ENCODE measurements around the gene OSGEP. TPM values are rescaled to one million over a fixed set of nuclear protein-coding genes. Genes with fewer than 3 reads are reported as not detected.

Gene OSGEP
- polyA plus RNA-seq, 3 donors from 2014 or later: 40.2 to 49.4 (median 45.5) TPM

DNA sequence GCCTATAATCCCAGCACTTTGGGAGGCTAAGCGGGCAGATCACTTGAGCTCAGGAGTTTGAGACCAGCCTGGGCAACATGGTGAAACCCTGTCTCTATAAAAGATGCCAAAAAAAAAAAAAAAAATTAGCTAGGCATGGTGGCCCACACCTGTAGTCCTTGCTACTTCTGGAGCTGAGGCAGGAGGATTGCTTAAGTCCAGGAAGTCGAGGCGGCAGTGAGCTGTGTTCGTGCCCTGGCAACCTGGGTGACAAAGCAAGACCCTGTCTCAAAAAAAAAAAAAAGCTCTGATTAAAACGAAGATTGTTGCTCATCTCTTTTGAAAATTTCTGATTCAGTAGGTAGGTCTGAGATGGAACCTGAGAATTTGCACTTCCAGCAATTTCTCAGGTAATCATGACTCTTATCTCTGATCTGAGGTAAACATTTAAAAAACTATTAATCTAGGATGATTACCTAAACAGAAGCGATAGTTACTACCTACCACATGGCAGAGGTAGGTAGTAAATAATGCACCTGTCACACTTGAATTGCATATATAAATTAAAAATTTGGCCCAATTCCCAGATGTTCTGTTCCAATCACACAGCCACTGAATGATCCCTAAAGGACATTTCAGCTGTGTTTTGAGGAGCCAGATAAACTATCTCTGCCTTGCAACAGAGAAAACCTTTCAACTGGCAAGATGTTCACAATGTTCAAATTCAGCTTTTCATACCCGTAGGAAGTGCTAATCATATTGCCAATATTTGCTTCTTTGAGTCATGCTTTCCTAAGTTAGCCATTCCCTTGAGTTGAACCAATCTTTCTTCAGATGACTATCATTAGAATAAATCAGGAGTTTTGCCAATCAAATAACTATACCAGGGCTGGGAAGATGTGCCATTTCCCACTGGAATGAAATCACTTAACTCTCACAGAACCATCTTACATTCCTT, 37.1 kb downstream of the OSGEP start:
- H3K9me3 Mint-ChIP-seq: no peaks in the 10 kb centered on the region
- peaks cover 21 to 31% of the 10 kb centered on the region in 2 donors for H3K4me1 Mint-ChIP-seq
- no peak overlapping the region for H3K27ac Mint-ChIP-seq
- peaks cover 1 to 4% (median 2%) of the 10 kb centered on the region in 3 donors for H3K27me3 Mint-ChIP-seq (ENCODE audit: low read depth in 3 of 3)
- no peak overlapping the region for H3K4me3 Mint-ChIP-seq
- H3K36me3 Mint-ChIP-seq: no peaks in the 10 kb centered on the region
- DNase-seq: no peak

DNA sequence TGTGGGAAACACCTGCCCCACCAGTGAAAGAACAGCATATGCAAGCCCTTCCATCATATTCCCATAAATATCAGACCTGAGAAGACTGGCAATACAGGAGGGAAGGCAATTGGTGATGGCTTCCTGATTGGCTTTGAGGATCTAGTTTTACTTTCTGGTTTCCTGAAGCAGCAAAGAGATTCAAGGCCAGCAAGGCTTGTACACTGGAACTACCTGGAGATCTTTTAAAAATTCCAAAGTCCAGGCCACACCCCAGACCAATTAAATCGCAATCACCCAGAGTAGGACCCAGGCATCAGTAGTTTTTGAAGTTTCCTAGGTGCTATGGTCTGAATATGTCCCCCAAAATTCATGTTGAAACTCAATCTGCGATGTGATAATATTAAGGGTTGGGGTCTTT, 38.4 kb downstream of the OSGEP start:
- no peak for DNase-seq
- no peaks in the 10 kb centered on the region for H3K36me3 Mint-ChIP-seq
- no peak overlapping the region for H3K4me3 Mint-ChIP-seq
- H3K27ac Mint-ChIP-seq: peak overlapping the region in 4 of 6 donors; percentile 5 to 22 (median 10)
- H3K4me1 Mint-ChIP-seq: peaks cover 30 to 43% of the 10 kb centered on the region in 2 donors
- H3K27me3 Mint-ChIP-seq (ENCODE audit: low read depth in 3 of 3): peaks cover 1 to 4% (median 2%) of the 10 kb centered on the region in 3 donors
- no peaks in the 10 kb centered on the region for H3K9me3 Mint-ChIP-seq

DNA sequence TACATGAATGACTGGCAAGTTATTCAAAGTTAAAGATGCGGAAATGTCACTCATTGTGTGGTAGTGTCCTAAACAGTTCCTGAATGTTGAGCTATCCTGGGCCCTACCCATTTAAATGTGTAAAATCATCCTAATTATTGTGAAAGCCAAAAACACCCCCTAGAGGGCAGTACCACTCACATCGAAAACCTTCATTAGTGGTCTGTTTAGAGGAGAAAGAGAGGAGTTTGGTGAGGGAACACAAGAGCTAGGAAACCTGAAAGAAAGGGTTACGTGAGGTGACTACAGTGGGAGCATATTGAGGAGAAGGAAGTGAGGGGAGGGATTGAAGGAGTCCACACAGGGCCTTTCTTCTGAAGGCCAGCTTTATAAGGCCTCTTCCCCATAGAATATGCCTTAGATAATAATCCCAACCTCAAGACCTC, 38.8 kb downstream of the OSGEP start:
- Mint-ChIP-seq H3K4me3 (peak overlapping the region in 2 of 5 donors; percentile 0 to 5), H3K27me3 (ENCODE audit: low read depth in 3 of 3) (peaks cover 1 to 4% (median 2%) of the 10 kb centered on the region in 3 donors), H3K36me3 (no peaks in the 10 kb centered on the region), H3K27ac (peak overlapping the region in 5 of 6 donors; percentile 7 to 78 (median 22)), H3K4me1 (peaks cover 34 to 47% of the 10 kb centered on the region in 2 donors), H3K9me3 (no peaks in the 10 kb centered on the region)
- peak; percentile 40 to 52 (median 47) for DNase-seq

DNA sequence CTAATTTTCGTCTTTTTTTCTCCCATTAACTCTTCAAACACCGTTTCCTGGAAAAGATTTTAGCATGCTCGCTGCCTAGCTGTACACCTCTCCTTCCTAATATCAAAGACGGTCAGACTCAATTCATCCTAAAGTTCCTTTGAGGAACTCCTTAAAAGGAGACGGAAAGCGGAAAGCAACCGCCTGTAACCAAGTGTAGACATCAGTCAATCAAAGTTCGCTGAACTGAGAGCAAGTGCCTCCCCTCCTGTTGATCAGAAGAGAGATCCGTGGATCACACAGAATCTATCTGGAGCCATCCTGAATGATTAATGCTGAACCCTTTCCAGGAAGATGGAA, 40.9 kb downstream of the OSGEP start:
- Mint-ChIP-seq H3K4me3 (peak overlapping the region; percentile 96 to 100 (median 99)), H3K36me3 (no peaks in the 10 kb centered on the region), H3K27ac (peak overlapping the region; percentile 94 to 100 (median 98)), H3K9me3 (no peaks in the 10 kb centered on the region), H3K4me1 (peaks cover 36 to 61% of the 10 kb centered on the region in 2 donors), H3K27me3 (ENCODE audit: low read depth in 3 of 3) (peaks cover 0 to 2% (median 1%) of the 10 kb centered on the region in 3 donors)
- peak; percentile 10 to 27 (median 21) for DNase-seq

DNA sequence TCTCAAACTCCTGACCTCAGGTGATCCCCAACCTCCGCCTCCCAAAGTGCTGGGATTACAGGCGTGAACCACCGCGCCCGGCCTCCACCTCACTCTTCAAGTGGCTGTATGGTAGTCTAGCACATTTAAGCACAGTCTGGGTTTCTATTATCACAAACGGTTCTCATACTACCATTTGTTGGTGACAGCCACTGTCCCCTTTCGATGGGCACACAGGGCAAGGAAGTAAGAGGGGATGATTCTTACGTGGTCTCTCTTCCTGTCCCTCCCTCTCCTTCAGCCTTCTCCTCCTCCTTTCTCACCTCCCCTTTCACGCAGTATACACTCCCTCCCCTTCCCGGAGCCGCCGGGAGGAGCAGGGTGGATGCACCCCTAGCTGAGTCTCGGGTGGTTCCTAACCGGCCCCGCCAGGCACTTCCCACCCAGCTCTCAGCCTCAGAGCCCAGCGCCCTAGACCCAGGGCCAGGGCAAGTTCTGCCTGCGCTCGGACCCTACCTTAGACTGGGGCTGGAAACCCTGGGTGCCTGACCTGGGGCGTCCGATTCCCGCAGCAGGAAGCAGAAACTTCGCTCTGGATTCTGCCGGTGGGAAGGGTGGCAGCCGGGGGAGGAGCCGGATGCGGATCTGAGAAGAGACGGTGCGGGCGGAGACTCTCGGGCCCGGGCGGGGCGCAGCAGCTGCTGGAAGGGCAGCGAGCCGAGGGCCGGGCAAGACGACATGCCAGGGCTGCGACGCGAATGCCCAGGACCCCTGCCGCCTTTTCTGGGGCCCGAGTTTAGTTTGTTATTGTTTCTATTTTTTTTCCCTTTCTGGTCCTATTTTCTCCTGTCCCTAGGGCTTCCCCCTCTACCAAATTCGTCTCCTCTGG, 41.5 kb downstream of the OSGEP start, which contains the start of gene TEP1:
Gene TEP1 (minus strand): TSS at position 626 of the 868 bp plus-strand sequence. CDS start 5,062 bp downstream, outside the sequence.
- Mint-ChIP-seq H3K27ac (peak within 1 kb of the TSS; percentile 94 to 100 (median 98)), H3K36me3 (peaks cover 0 to 2% (median 0%) of the 10 kb centered on the region in 3 donors)

DNA sequence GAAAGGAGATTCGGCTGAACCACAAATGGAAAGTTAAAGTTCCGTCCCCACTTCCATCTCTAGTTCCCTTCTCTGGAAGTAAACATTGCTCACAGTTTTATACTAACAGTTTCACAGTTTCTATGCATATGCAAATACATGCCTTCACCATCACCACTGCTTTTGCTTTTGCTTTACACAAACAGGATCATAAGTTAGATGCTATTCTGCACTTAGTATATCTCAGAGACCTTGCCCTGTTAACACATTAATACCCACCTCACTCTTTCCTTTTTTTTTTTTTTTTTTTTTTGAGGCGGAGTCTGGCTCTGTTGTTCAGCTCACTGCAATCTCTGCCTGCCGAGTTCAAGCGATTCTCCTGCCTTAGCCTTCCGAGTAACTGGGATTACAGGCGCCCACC, 42.2 kb downstream of the OSGEP start:
- Mint-ChIP-seq H3K27ac (peak overlapping the region; percentile 94 to 100 (median 98)), H3K4me1 (peaks cover 37 to 61% of the 10 kb centered on the region in 2 donors), H3K4me3 (peak overlapping the region; percentile 96 to 100 (median 99)), H3K27me3 (ENCODE audit: low read depth in 3 of 3) (peaks cover 0 to 2% (median 1%) of the 10 kb centered on the region in 3 donors), H3K36me3 (peaks cover 0 to 4% (median 0%) of the 10 kb centered on the region in 3 donors), H3K9me3 (no peaks in the 10 kb centered on the region)
- DNase-seq: peak; percentile 38 to 49 (median 46)

More for the DNA sequence above, 41.5 kb downstream of the OSGEP start, which contains the start of gene TEP1:
- Mint-ChIP-seq H3K27me3 (ENCODE audit: low read depth in 3 of 3) (peaks cover 0 to 2% (median 1%) of the 10 kb centered on the region in 3 donors), H3K4me1 (peaks cover 36 to 61% of the 10 kb centered on the region in 2 donors), H3K4me3 (peak within 1 kb of the TSS; percentile 96 to 100 (median 99)), H3K9me3 (no peaks in the 10 kb centered on the region)
- peak; percentile 64 to 72 (median 71) for DNase-seq

DNA sequence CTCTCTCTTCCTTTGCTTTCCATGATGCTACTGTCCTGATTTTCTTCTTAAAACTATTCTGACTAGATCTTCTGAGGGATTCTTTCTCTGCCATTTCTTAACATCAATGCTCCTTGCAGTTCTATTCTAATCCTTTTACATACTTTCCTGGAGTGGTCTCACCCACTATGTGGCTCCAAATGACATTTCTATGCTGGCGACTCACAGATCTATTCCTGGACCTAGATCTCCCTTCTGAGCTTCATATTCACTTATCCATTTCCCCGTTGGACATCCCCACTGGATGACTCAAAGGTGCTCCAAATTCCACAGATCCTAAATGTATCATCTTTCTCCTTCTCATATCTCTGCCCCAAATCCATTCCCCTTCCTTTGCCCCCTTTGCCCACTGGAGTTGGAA, 45.4 kb downstream of the OSGEP start:
- peaks cover 41 to 71% of the 10 kb centered on the region in 2 donors for H3K4me1 Mint-ChIP-seq
- H3K27ac Mint-ChIP-seq: peak overlapping the region; percentile 1 to 67 (median 27)
- no peaks in the 10 kb centered on the region for H3K9me3 Mint-ChIP-seq
- H3K36me3 Mint-ChIP-seq: peaks cover 0 to 22% (median 21%) of the 10 kb centered on the region in 3 donors
- H3K27me3 Mint-ChIP-seq (ENCODE audit: low read depth in 3 of 3): peaks cover 0 to 2% (median 1%) of the 10 kb centered on the region in 3 donors
- no peak overlapping the region for H3K4me3 Mint-ChIP-seq
- no peak for DNase-seq

DNA sequence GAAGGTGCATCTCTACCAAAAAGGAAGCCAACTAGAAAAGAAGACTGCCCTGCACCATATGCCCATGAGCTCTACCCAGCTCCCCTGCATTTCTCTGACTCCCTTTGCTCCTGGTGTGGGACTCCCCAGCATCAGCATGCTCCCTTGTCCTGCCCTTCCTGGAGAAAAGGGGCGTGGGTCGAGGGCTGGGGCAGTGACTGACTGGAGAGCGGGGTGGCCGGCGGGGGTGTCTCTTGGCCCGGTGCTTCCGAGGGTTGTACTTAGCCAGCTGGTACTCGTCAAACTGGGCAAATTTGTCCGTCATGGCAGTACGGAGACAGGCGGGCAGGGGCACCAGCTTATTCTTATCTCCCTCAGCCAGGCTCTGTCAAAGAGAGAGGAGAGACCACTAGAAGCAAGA, 51.1 kb downstream of the OSGEP start:
- Mint-ChIP-seq H3K4me3 (no peak overlapping the region), H3K9me3 (no peaks in the 10 kb centered on the region), H3K36me3 (peaks cover 15 to 56% (median 32%) of the 10 kb centered on the region in 3 donors), H3K4me1 (peaks cover 11 to 23% of the 10 kb centered on the region in 2 donors), H3K27ac (no peak overlapping the region), H3K27me3 (ENCODE audit: low read depth in 3 of 3) (peaks cover 0 to 2% (median 0%) of the 10 kb centered on the region in 3 donors)
- no peak for DNase-seq

DNA sequence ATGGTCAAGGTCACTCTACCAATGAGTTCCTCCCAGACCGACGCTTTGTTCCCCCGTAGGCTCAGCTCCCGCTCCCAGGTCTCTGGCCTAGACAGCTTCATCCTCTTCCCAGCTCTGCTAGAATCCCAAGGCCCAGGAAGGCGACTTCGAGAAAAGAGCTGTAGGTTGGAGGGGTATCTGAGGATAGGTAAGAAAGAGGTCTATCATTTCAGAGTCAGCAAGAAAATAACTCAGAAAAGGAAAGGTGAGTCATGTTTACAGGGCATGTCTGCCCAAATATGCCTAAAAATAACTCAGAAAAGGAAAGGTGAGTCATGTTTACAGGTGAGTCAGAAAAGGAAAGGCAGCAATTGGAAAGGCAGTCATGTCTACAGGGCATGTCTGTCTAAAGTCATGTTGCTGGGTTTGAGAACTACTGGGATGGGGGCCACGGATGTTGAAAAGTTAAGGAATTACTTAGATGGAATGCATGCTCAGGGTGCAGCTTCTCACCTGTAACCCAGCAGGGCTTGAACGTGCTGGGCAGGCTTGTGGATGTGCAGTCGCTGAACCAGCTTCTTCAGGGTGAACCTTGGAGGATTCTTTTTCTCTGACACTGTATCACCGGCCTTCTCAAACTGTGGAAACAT, 53.5 kb downstream of the OSGEP start:
- Mint-ChIP-seq H3K4me1 (peaks cover 7 to 14% of the 10 kb centered on the region in 2 donors), H3K4me3 (no peak overlapping the region), H3K36me3 (peaks cover 15 to 57% (median 30%) of the 10 kb centered on the region in 3 donors), H3K9me3 (no peaks in the 10 kb centered on the region), H3K27me3 (ENCODE audit: low read depth in 3 of 3) (peaks cover 0 to 2% (median 0%) of the 10 kb centered on the region in 3 donors), H3K27ac (peak overlapping the region in 3 of 6 donors; percentile 2 to 35 (median 3))
- DNase-seq: no peak

DNA sequence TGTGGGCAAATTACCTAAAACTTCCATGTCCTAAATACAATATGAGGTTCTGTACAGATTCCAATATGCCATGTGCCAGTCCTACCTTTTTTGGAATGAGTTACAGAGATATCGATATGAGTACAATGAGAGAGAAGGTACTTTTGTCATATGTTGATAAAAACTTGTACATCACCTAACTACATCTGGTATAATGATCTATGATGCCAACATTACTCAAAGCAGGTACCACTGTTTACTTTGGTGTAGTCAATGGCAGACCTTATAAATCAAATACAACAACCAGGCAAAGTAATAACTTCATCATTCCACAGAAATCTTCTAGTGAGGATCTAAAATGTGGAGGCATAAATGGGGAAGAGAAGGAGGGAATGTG, 54.0 kb downstream of the OSGEP start:
- H3K4me1 Mint-ChIP-seq: peaks cover 6 to 10% of the 10 kb centered on the region in 2 donors
- H3K27ac Mint-ChIP-seq: peak overlapping the region in 3 of 6 donors; percentile 2 to 15 (median 14)
- DNase-seq: no peak
- peaks cover 0 to 4% (median 2%) of the 10 kb centered on the region in 3 donors for H3K27me3 Mint-ChIP-seq (ENCODE audit: low read depth in 3 of 3)
- H3K9me3 Mint-ChIP-seq: no peaks in the 10 kb centered on the region
- peaks cover 15 to 62% (median 33%) of the 10 kb centered on the region in 3 donors for H3K36me3 Mint-ChIP-seq
- H3K4me3 Mint-ChIP-seq: no peak overlapping the region

DNA sequence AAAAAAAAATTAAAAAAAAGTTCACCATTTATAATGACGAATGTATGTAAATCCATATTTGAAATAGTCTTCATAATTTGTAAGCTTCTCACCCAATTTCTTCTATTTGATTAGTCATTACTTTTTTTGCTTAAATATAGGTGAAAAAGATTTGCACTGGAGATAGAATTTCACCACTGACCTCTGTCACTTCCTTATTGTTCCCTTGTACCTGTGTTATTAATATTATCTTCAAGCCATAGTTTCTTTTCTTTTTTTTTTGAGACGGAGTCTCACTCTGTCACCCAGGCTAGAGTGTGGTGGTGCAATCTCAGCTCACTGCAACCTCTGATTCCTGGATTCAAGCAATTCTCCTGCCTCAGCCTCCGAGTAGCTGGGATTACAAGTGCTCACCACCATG, 57.1 kb downstream of the OSGEP start:
- H3K4me1 Mint-ChIP-seq: no peaks in the 10 kb centered on the region
- DNase-seq: no peak
- peaks cover 0 to 4% (median 2%) of the 10 kb centered on the region in 3 donors for H3K27me3 Mint-ChIP-seq (ENCODE audit: low read depth in 3 of 3)
- H3K4me3 Mint-ChIP-seq: no peak overlapping the region
- peaks cover 23 to 52% (median 31%) of the 10 kb centered on the region in 3 donors for H3K36me3 Mint-ChIP-seq
- H3K9me3 Mint-ChIP-seq: no peaks in the 10 kb centered on the region
- no peak overlapping the region for H3K27ac Mint-ChIP-seq
